Brain microvascular endothelial cell (primary cell): Measurements from ENCODE around the gene SLC9A3.

Experiments
- DNase-seq: peaks from one replicate; pipeline ENCODE4 v3.0.0-alpha.2; 2020
- H3K27ac ChIP-seq: fragments of 250-450 bp; sonication (Bioruptor Pico); 2 replicates; pipeline ENCODE4 v1.5.1; 2020; ENCODE audit warnings: mild to moderate bottlenecking, moderate library complexity
- H3K27me3 ChIP-seq: fragments of 250-450 bp; sonication (Bioruptor Pico); replicated peaks from 2 replicates; pipeline ENCODE4 v1.5.1; 2020; ENCODE audit warnings: mild to moderate bottlenecking
- H3K36me3 ChIP-seq: fragments of 250-450 bp; sonication (Bioruptor Pico); replicated peaks from 2 replicates; pipeline ENCODE4 v1.5.1; 2020; ENCODE audit warnings: mild to moderate bottlenecking
- H3K4me3 ChIP-seq: 2 replicates; pipeline ENCODE4 v1.5.1; 2011; ENCODE audit warnings: low read depth, mild to moderate bottlenecking, control low read depth, low read length, moderate library complexity
- in situ Hi-C: cut with HindIII; loops from 2 replicates; pipeline ENCODE4 v1.10.0; 2017; ENCODE audit warnings: low sequenced_read_pairs, low pct_ligation_motif_present
- TF ChIP-seq, protein P1 (sequence below): IDR thresholded peaks from 2 replicates; pipeline ENCODE4 v1.5.1; 2011; ENCODE audit warnings: low read depth, mild to moderate bottlenecking, moderate library complexity, low read length, control low read depth, inconsistent platforms; ENCODE audit errors: missing control alignments

The SLC9A3 gene

DNA sequence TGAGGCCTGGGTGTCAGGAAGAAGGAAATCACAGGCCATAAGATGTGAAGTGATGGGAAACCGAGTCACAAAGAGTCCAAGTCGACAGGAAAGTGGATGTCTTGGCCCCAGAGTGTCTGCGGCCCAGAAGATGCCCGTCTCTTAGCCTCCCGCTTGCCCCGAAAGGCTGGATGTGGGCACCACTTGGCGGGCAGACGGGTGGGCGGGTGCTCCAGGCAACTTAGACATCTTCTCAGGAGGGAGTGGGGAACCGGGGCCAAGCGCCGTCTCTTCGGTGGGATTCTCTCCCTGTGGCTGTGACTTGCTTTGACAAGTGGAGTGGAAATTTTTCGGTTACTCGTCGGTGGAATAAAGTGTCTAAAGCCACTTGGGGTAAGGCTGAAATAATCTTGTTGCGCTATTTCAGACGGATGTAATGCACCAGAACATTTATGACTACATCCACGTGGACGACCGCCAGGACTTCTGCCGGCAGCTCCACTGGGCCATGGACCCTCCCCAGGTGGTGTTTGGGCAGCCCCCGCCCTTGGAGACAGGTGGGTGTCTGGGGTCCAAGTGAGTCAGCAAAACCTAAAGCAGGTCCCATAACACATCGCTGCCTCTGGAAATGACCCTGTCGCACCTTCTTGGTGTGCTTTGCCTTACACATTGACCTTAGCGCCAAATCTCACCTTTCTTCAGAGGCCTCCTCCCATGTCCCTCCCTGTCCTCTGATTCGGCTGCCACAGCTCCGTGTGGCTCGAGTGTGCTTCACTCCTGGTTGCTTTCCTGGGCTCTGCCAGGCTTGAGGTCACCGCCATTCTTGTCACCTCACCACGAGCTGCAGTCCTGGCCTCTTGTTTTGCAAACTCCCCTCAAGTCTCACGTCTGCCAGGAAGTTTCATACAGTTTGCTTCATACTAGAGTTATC, 101.7 kb downstream of the SLC9A3 start:
- Histone ChIP-seq H3K36me3 (no peaks in the 10 kb centered on the region), H3K27me3 (no peaks in the 10 kb centered on the region), H3K27ac (no peak overlapping the region), H3K4me3 (no peak overlapping the region)
- TF ChIP-seq, protein P1, sequence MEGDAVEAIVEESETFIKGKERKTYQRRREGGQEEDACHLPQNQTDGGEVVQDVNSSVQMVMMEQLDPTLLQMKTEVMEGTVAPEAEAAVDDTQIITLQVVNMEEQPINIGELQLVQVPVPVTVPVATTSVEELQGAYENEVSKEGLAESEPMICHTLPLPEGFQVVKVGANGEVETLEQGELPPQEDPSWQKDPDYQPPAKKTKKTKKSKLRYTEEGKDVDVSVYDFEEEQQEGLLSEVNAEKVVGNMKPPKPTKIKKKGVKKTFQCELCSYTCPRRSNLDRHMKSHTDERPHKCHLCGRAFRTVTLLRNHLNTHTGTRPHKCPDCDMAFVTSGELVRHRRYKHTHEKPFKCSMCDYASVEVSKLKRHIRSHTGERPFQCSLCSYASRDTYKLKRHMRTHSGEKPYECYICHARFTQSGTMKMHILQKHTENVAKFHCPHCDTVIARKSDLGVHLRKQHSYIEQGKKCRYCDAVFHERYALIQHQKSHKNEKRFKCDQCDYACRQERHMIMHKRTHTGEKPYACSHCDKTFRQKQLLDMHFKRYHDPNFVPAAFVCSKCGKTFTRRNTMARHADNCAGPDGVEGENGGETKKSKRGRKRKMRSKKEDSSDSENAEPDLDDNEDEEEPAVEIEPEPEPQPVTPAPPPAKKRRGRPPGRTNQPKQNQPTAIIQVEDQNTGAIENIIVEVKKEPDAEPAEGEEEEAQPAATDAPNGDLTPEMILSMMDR, result no peak
- in situ Hi-C loops, result no loop called here
- DNase-seq, result no peak

DNA sequence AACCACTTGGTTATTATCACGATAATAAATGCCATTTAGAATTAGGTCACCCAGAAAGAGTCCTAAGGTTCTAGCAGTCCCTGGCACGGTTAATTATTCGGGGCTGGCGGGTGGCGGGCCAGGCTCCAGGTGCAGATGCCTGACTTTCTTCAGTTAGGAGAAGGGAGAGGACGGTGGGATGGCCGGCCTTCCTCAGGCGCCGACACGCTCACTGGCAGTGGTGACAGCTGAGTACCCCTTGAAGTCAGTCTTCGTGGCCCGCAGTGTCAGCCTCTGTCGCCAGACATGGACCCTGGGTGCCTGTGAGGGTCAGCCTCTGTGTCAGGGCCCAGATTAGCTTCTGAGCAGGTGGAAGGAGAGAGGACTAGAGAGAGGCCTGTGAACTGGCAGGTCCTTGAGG, 102.3 kb downstream of the SLC9A3 start:
- H3K27ac ChIP-seq, result no peak overlapping the region
- H3K27me3 ChIP-seq, result no peaks in the 10 kb centered on the region
- no peaks in the 10 kb centered on the region for H3K36me3 ChIP-seq
- no peak for DNase-seq
- TF ChIP-seq, protein P1, result no peak
- in situ Hi-C loops, result no loop called here
- no peak overlapping the region for H3K4me3 ChIP-seq

DNA sequence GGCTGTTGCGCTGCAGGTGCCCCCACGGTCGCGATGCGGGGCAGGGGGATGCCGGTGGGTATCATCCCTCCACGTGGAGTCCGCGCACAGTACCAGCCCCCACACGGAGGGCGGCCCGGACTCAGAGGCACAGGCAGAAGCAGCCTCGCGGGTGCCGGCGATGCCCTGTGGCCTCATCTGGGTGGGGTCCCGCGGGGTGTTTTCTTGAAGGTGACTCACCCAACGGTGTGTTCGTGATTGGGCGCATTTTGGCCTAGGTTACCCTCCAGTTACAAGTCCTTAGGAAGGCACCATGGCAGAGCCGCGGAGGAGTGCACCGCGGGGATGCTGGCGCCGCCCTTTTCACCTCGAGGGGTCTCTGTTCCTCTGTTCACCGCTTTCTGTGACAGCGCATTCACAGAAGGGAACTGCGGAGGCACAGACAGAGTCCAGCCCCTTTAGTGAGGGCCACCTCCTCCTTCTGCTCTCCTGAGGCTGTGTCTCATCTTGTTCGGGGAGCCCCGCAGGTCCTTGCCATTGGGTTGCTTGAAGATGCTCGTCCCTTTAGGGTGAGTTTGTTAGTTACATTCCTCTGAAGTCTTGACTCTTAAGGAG, 102.9 kb downstream of the SLC9A3 start:
- TF ChIP-seq, protein P1, result no peak
- Histone ChIP-seq H3K36me3 (no peaks in the 10 kb centered on the region), H3K27ac (no peak overlapping the region), H3K4me3 (no peak overlapping the region), H3K27me3 (no peaks in the 10 kb centered on the region)
- in situ Hi-C loops, result no loop called here
- DNase-seq, result no peak

DNA sequence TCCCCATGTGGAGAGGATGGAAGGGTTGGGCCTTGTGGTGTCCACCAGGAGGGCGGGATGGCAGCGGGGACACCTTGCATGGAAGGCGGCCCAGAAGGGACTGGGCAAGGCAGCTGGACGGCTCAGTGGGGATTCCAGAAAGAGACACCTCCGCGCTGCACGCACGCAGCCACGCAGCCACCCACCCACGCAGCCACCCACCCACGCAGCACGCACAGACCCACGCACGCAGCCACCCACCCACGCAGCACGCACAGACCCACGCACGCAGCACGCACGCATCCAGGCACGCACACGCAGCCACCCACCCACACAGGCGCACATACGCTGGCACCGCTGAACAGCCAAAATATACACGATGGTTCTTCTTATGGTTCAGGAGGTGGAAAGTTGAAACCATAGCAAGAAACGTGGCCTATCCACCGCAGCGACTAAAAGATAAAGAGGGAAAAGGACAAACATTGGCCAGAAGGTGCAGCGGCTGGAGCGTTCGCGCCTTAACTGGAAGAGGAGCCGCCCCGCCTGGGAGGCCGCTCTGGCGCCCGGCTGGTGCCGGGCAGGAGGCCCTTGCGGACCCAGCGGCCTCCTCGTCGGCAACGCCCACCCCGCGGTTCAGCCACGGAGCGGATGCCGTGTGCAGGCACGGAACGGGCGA, 103.5 kb downstream of the SLC9A3 start:
- no peak overlapping the region for H3K27ac ChIP-seq
- no peak for DNase-seq
- no peak overlapping the region for H3K4me3 ChIP-seq
- H3K27me3 ChIP-seq, result no peaks in the 10 kb centered on the region
- H3K36me3 ChIP-seq, result no peaks in the 10 kb centered on the region
- TF ChIP-seq, protein P1, result no peak
- in situ Hi-C loops, result no loop called here
